GM18519 (cell line): ENCODE results near the gene SSBP3.

Source experiments
- ATAC-seq: cut with Tn5 transposase; IDR thresholded peaks from one replicate; pipeline ENCODE4 v1.9.1; 2021; ENCODE audit warnings: mild to moderate bottlenecking, moderate library complexity; ENCODE audit not compliant: unreplicated experiment, low FRiP score

SSBP3 gene

GRCh38 chr1:54375298-54375697 is 30.9 kb downstream of the SSBP3 start:
- ATAC-seq: no peak

GRCh38 chr1:54374766-54375165 is 31.4 kb downstream of the SSBP3 start:
- no peak for ATAC-seq

- no peak for ATAC-seq
Measured at GRCh38 chr1:54372978-54373377, 33.2 kb downstream of the SSBP3 start.

- ATAC-seq: no peak
Measured at GRCh38 chr1:54371942-54372275, 34.3 kb downstream of the SSBP3 start.

GRCh38 chr1:54371038-54371941 is 34.9 kb downstream of the SSBP3 start:
- ATAC-seq: no peak

- no peak for ATAC-seq
Measured at GRCh38 chr1:54370287-54370989, 35.8 kb downstream of the SSBP3 start.

- ATAC-seq: no peak
Measured at GRCh38 chr1:54367613-54368012, 38.6 kb downstream of the SSBP3 start.

- ATAC-seq: no peak
Measured at GRCh38 chr1:54365847-54366246, 40.3 kb downstream of the SSBP3 start.

- ATAC-seq: no peak
Measured at GRCh38 chr1:54365398-54365797, 40.8 kb downstream of the SSBP3 start.

- ATAC-seq: no peak
Measured at GRCh38 chr1:54364995-54365394, 41.2 kb downstream of the SSBP3 start.

GRCh38 chr1:54364582-54364981 is 41.6 kb downstream of the SSBP3 start:
- no peak for ATAC-seq

GRCh38 chr1:54363925-54364324 is 42.3 kb downstream of the SSBP3 start:
- ATAC-seq: no peak

- ATAC-seq: no peak
Measured at GRCh38 chr1:54362881-54363340, 43.3 kb downstream of the SSBP3 start.

- no peak for ATAC-seq
Measured at GRCh38 chr1:54361342-54361741, 44.9 kb downstream of the SSBP3 start.

- no peak for ATAC-seq
Measured at GRCh38 chr1:54360165-54361005, 45.8 kb downstream of the SSBP3 start.

GRCh38 chr1:54359393-54360162 is 46.6 kb downstream of the SSBP3 start:
- ATAC-seq: no peak

GRCh38 chr1:54358503-54359168 is 47.6 kb downstream of the SSBP3 start:
- no peak for ATAC-seq

GRCh38 chr1:54357967-54358366 is 48.2 kb downstream of the SSBP3 start:
- ATAC-seq: no peak

GRCh38 chr1:54356680-54357147 is 49.5 kb downstream of the SSBP3 start:
- ATAC-seq: no peak
